Measurements from ENCODE around the gene KRT9.
"Not testable (repeated sequence)": the region's sequence is repeated elsewhere in the genome, so short reads cannot be mapped to it uniquely, and the experiment has no call there.

The KRT9 gene

GRCh38 chr17:41579484-41580243 is 7.8 kb upstream of the KRT9 start:
- in situ Hi-C loops (cut with MboI; ENCODE audit: low sequenced_read_pairs) = no loop called here

- in situ Hi-C loops (cut with MboI; ENCODE audit: low sequenced_read_pairs) = no loop called here
These were observed 7.1 kb upstream of the KRT9 start for GRCh38 chr17:41578971-41579370.

GRCh38 chr17:41578538-41578937 is 6.7 kb upstream of the KRT9 start:
- in situ Hi-C loops (cut with MboI; ENCODE audit: low sequenced_read_pairs) = no loop called here

GRCh38 chr17:41576740-41577139 is 4.9 kb upstream of the KRT9 start:
- in situ Hi-C loops (cut with MboI; ENCODE audit: low sequenced_read_pairs) = not testable (repeated sequence)

- in situ Hi-C loops (cut with MboI; ENCODE audit: low sequenced_read_pairs) = no loop called here
These were observed 3.5 kb upstream of the KRT9 start for GRCh38 chr17:41575336-41575735.

- in situ Hi-C loops (cut with MboI; ENCODE audit: low sequenced_read_pairs) = no loop called here
These were observed 4.5 kb downstream of the KRT9 start for GRCh38 chr17:41567317-41567716.

- in situ Hi-C loops (cut with MboI; ENCODE audit: low sequenced_read_pairs) = no loop called here
These were observed 6.5 kb downstream of the KRT9 start for GRCh38 chr17:41565338-41565737.

GRCh38 chr17:41563607-41564170 is 8.2 kb downstream of the KRT9 start:
- in situ Hi-C loops (cut with MboI; ENCODE audit: low sequenced_read_pairs) = no loop called here

- in situ Hi-C loops (cut with MboI; ENCODE audit: low sequenced_read_pairs) = no loop called here
These were observed 10.3 kb downstream of the KRT9 start for GRCh38 chr17:41561554-41561953.

GRCh38 chr17:41559548-41559947 is 12.3 kb downstream of the KRT9 start:
- in situ Hi-C loops (cut with MboI; ENCODE audit: low sequenced_read_pairs) = no loop called here

- in situ Hi-C loops (cut with MboI; ENCODE audit: low sequenced_read_pairs) = no loop called here
These were observed 14.9 kb downstream of the KRT9 start for GRCh38 chr17:41556931-41557330.

- in situ Hi-C loops (cut with MboI; ENCODE audit: low sequenced_read_pairs) = no loop called here
These were observed 15.6 kb downstream of the KRT9 start for GRCh38 chr17:41556306-41556705.

GRCh38 chr17:41555105-41555887 is 16.6 kb downstream of the KRT9 start:
- in situ Hi-C loops (cut with MboI; ENCODE audit: low sequenced_read_pairs) = no loop called here

- in situ Hi-C loops (cut with MboI; ENCODE audit: low sequenced_read_pairs) = no loop called here
These were observed 17.7 kb downstream of the KRT9 start for GRCh38 chr17:41553987-41554680.

- in situ Hi-C loops (cut with MboI; ENCODE audit: low sequenced_read_pairs) = no loop called here
These were observed 18.7 kb downstream of the KRT9 start for GRCh38 chr17:41553176-41553575.

GRCh38 chr17:41552455-41552854 is 19.4 kb downstream of the KRT9 start:
- in situ Hi-C loops (cut with MboI; ENCODE audit: low sequenced_read_pairs) = no loop called here

- in situ Hi-C loops (cut with MboI; ENCODE audit: low sequenced_read_pairs) = no loop called here
These were observed 20.5 kb downstream of the KRT9 start for GRCh38 chr17:41551365-41551764.

- in situ Hi-C loops (cut with MboI; ENCODE audit: low sequenced_read_pairs) = no loop called here
These were observed 22.2 kb downstream of the KRT9 start for GRCh38 chr17:41549596-41550039.

- in situ Hi-C loops (cut with MboI; ENCODE audit: low sequenced_read_pairs) = no loop called here
These were observed 22.8 kb downstream of the KRT9 start for GRCh38 chr17:41548844-41549595.

All from HL-60/S4 treated with retinoic acid at 250 ng/mL for 4 days and 3 days (cell line).